ENCODE measurements around the gene CNTNAP5. TPM values are rescaled to one million over a fixed set of nuclear protein-coding genes. Genes with fewer than 3 reads are reported as not detected.

The CNTNAP5 gene
- total and polyA plus RNA-seq, 5 donors: not detected

GRCh38 chr2:124320051-124320688 lies 295.1 kb downstream of the CNTNAP5 start:
- Histone ChIP-seq H3K9me3 (ENCODE audit: control insufficient read depth, low read length) (no peaks in the 10 kb centered on the region), H3K27ac (ENCODE audit: low read length) (no peak overlapping the region), H3K4me3 (ENCODE audit: low read length) (no peak overlapping the region), H3K27me3 (ENCODE audit: control insufficient read depth, insufficient read depth) (no peaks in the 10 kb centered on the region), H3K4me1 (ENCODE audit: control insufficient read depth, insufficient read depth, low read length) (no peaks in the 10 kb centered on the region)
- 94% methylated on average over 5 of the region's 5 CpGs for WGBS
- DNase-seq: no peak
- intact Hi-C loops (cut with DNase I): no loop called here
- no peak for ATAC-seq

GRCh38 chr2:124323321-124323720 lies 298.2 kb downstream of the CNTNAP5 start:
- Histone ChIP-seq H3K27ac (ENCODE audit: low read length) (no peak overlapping the region), H3K4me3 (ENCODE audit: low read length) (no peak overlapping the region), H3K4me1 (ENCODE audit: control insufficient read depth, insufficient read depth, low read length) (no peaks in the 10 kb centered on the region), H3K9me3 (ENCODE audit: control insufficient read depth, low read length) (no peaks in the 10 kb centered on the region), H3K27me3 (ENCODE audit: control insufficient read depth, insufficient read depth) (no peaks in the 10 kb centered on the region)
- ATAC-seq: no peak
- intact Hi-C loops (cut with DNase I): no loop called here
- no peak for DNase-seq
- 92% methylated on average over 2 of the region's 2 CpGs for WGBS

- 39% methylated on average over 3 of the region's 3 CpGs for WGBS
- ATAC-seq: no peak
- no peak overlapping the region for H3K27ac ChIP-seq (ENCODE audit: low read length)
Observed at GRCh38 chr2:124325667-124326440, 300.8 kb downstream of the CNTNAP5 start.

GRCh38 chr2:124327303-124327702 lies 302.2 kb downstream of the CNTNAP5 start:
- ATAC-seq: no peak
- Histone ChIP-seq H3K4me1 (ENCODE audit: control insufficient read depth, insufficient read depth, low read length) (no peaks in the 10 kb centered on the region), H3K4me3 (ENCODE audit: low read length) (no peak overlapping the region), H3K27me3 (ENCODE audit: control insufficient read depth, insufficient read depth) (no peaks in the 10 kb centered on the region), H3K9me3 (ENCODE audit: control insufficient read depth, low read length) (no peaks in the 10 kb centered on the region), H3K27ac (ENCODE audit: low read length) (no peak overlapping the region)
- no peak for DNase-seq
- intact Hi-C loops (cut with DNase I): no loop called here

More at GRCh38 chr2:124325667-124326440, 300.8 kb downstream of the CNTNAP5 start:
- Histone ChIP-seq H3K27me3 (ENCODE audit: control insufficient read depth, insufficient read depth) (no peaks in the 10 kb centered on the region), H3K9me3 (ENCODE audit: control insufficient read depth, low read length) (no peaks in the 10 kb centered on the region), H3K4me3 (ENCODE audit: low read length) (no peak overlapping the region), H3K4me1 (ENCODE audit: control insufficient read depth, insufficient read depth, low read length) (no peaks in the 10 kb centered on the region)
- intact Hi-C loops (cut with DNase I): no loop called here
- DNase-seq: no peak

- Histone ChIP-seq H3K4me3 (ENCODE audit: low read length) (no peak overlapping the region), H3K4me1 (ENCODE audit: control insufficient read depth, insufficient read depth, low read length) (no peaks in the 10 kb centered on the region), H3K27me3 (ENCODE audit: control insufficient read depth, insufficient read depth) (no peaks in the 10 kb centered on the region), H3K9me3 (ENCODE audit: control insufficient read depth, low read length) (no peaks in the 10 kb centered on the region), H3K27ac (ENCODE audit: low read length) (no peak overlapping the region)
- no peak for DNase-seq
- intact Hi-C loops (cut with DNase I): no loop called here
- no peak for ATAC-seq
- 43% methylated on average over 3 of the region's 3 CpGs for WGBS
Observed at GRCh38 chr2:124328397-124328796, 303.3 kb downstream of the CNTNAP5 start.

- H3K27me3 ChIP-seq (ENCODE audit: control insufficient read depth, insufficient read depth): no peaks in the 10 kb centered on the region
- no peak overlapping the region for H3K4me3 ChIP-seq (ENCODE audit: low read length)
- no peaks in the 10 kb centered on the region for H3K4me1 ChIP-seq (ENCODE audit: control insufficient read depth, insufficient read depth, low read length)
- no peak for ATAC-seq
- intact Hi-C loops (cut with DNase I): no loop called here
- no peak overlapping the region for H3K27ac ChIP-seq (ENCODE audit: low read length)
- 78% methylated on average over 4 of the region's 4 CpGs for WGBS
- no peaks in the 10 kb centered on the region for H3K9me3 ChIP-seq (ENCODE audit: control insufficient read depth, low read length)
- DNase-seq: no peak
Observed at GRCh38 chr2:124333784-124334183, 308.7 kb downstream of the CNTNAP5 start.

GRCh38 chr2:124335058-124335457 lies 310.0 kb downstream of the CNTNAP5 start:
- no peaks in the 10 kb centered on the region for H3K4me1 ChIP-seq (ENCODE audit: control insufficient read depth, insufficient read depth, low read length)
- ATAC-seq (no peak), DNase-seq (no peak)
- H3K9me3 ChIP-seq (ENCODE audit: control insufficient read depth, low read length): no peaks in the 10 kb centered on the region
- H3K27ac ChIP-seq (ENCODE audit: low read length): no peak overlapping the region
- WGBS: 91% methylated on average over 2 of the region's 2 CpGs
- intact Hi-C loops (cut with DNase I): no loop called here
- H3K27me3 ChIP-seq (ENCODE audit: control insufficient read depth, insufficient read depth): no peaks in the 10 kb centered on the region
- no peak overlapping the region for H3K4me3 ChIP-seq (ENCODE audit: low read length)

- WGBS: 82% methylated on average over 2 of the region's 2 CpGs
- no peak for ATAC-seq
Observed at GRCh38 chr2:124339709-124340108, 314.6 kb downstream of the CNTNAP5 start.

GRCh38 chr2:124343827-124344498 lies 318.9 kb downstream of the CNTNAP5 start:
- intact Hi-C loops (cut with DNase I): no loop called here
- no peak for DNase-seq

More at GRCh38 chr2:124339709-124340108, 314.6 kb downstream of the CNTNAP5 start:
- Histone ChIP-seq H3K4me1 (ENCODE audit: control insufficient read depth, insufficient read depth, low read length) (no peaks in the 10 kb centered on the region), H3K9me3 (ENCODE audit: control insufficient read depth, low read length) (no peaks in the 10 kb centered on the region), H3K27me3 (ENCODE audit: control insufficient read depth, insufficient read depth) (no peaks in the 10 kb centered on the region), H3K27ac (ENCODE audit: low read length) (no peak overlapping the region), H3K4me3 (ENCODE audit: low read length) (no peak overlapping the region)
- DNase-seq: no peak
- intact Hi-C loops (cut with DNase I): no loop called here

GRCh38 chr2:124347209-124347608 lies 322.1 kb downstream of the CNTNAP5 start:
- no peaks in the 10 kb centered on the region for H3K4me1 ChIP-seq (ENCODE audit: control insufficient read depth, insufficient read depth, low read length)
- no peak for ATAC-seq
- H3K27ac ChIP-seq (ENCODE audit: low read length): no peak overlapping the region
- DNase-seq: no peak
- 80% methylated on average over 7 of the region's 7 CpGs for WGBS
- intact Hi-C loops (cut with DNase I): no loop called here
- H3K4me3 ChIP-seq (ENCODE audit: low read length): no peak overlapping the region
- no peaks in the 10 kb centered on the region for H3K9me3 ChIP-seq (ENCODE audit: control insufficient read depth, low read length)
- H3K27me3 ChIP-seq (ENCODE audit: control insufficient read depth, insufficient read depth): no peaks in the 10 kb centered on the region

More at GRCh38 chr2:124343827-124344498, 318.9 kb downstream of the CNTNAP5 start:
- ATAC-seq: no peak
- Histone ChIP-seq H3K4me1 (ENCODE audit: control insufficient read depth, insufficient read depth, low read length) (no peaks in the 10 kb centered on the region), H3K27ac (ENCODE audit: low read length) (no peak overlapping the region), H3K9me3 (ENCODE audit: control insufficient read depth, low read length) (no peaks in the 10 kb centered on the region), H3K27me3 (ENCODE audit: control insufficient read depth, insufficient read depth) (no peaks in the 10 kb centered on the region), H3K4me3 (ENCODE audit: low read length) (no peak overlapping the region)
- 87% methylated on average over 4 of the region's 4 CpGs for WGBS

- intact Hi-C loops (cut with DNase I): no loop called here
Observed at GRCh38 chr2:124353656-124354055, 328.6 kb downstream of the CNTNAP5 start.

More at GRCh38 chr2:124353656-124354055, 328.6 kb downstream of the CNTNAP5 start:
- ATAC-seq: no peak
- H3K27me3 ChIP-seq (ENCODE audit: control insufficient read depth, insufficient read depth): no peaks in the 10 kb centered on the region
- H3K4me3 ChIP-seq (ENCODE audit: low read length): no peak overlapping the region
- H3K4me1 ChIP-seq (ENCODE audit: control insufficient read depth, insufficient read depth, low read length): no peaks in the 10 kb centered on the region
- no peak for DNase-seq
- no peak overlapping the region for H3K27ac ChIP-seq (ENCODE audit: low read length)
- H3K9me3 ChIP-seq (ENCODE audit: control insufficient read depth, low read length): no peaks in the 10 kb centered on the region

Data from right cardiac atrium (tissue), 5 donors.